ENCODE measurements around the gene TTC3.

- no peak for TF ChIP-seq CUX1 (CRISPR knock-in tag; IDR thresholded peaks at IDR 0.05)
- no peak for TF ChIP-seq HCFC1 (IDR thresholded peaks at IDR 0.05; ENCODE audit: low read depth, low read length)
- TF ChIP-seq, protein P1, sequence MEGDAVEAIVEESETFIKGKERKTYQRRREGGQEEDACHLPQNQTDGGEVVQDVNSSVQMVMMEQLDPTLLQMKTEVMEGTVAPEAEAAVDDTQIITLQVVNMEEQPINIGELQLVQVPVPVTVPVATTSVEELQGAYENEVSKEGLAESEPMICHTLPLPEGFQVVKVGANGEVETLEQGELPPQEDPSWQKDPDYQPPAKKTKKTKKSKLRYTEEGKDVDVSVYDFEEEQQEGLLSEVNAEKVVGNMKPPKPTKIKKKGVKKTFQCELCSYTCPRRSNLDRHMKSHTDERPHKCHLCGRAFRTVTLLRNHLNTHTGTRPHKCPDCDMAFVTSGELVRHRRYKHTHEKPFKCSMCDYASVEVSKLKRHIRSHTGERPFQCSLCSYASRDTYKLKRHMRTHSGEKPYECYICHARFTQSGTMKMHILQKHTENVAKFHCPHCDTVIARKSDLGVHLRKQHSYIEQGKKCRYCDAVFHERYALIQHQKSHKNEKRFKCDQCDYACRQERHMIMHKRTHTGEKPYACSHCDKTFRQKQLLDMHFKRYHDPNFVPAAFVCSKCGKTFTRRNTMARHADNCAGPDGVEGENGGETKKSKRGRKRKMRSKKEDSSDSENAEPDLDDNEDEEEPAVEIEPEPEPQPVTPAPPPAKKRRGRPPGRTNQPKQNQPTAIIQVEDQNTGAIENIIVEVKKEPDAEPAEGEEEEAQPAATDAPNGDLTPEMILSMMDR (IDR thresholded peaks at IDR 0.05 in 2 of 3, conservative IDR thresholded peaks at IDR 0.05 in 1 of 3; ENCODE audit: insufficient read depth in 2 of 3, low read depth in 1 of 3, low read length in 3 of 3): no peak
- TF ChIP-seq YY1 (IDR thresholded peaks at IDR 0.05; ENCODE audit: borderline replicate concordance in 1 of 3, control insufficient read depth in 1 of 3, extremely low read depth in 1 of 3, insufficient read depth in 3 of 3, insufficient read length in 1 of 3, insufficient replicate concordance in 2 of 3, low read depth in 1 of 3, low read length in 2 of 3): no peak
- TF ChIP-seq USF1 (CRISPR knock-in tag; IDR thresholded peaks at IDR 0.05): no peak
- no peak for TF ChIP-seq JUND (IDR thresholded peaks at IDR 0.05; ENCODE audit: borderline replicate concordance, low read depth, low read length)
- no peak for TF ChIP-seq JUND (tag; IDR thresholded peaks at IDR 0.05; ENCODE audit: borderline replicate concordance, low read depth, low read length)
- TF ChIP-seq POLR2AphosphoS5 (IDR thresholded peaks at IDR 0.05; ENCODE audit: control insufficient read depth, insufficient read depth, low read depth, low read length): no peak
Measured at GRCh38 chr21:37063433-37063832, 9.6 kb upstream of the TTC3 start.
